GM19455 (cell line): ENCODE results near the gene MYOM3.

Experiments
- ATAC-seq: cut with Tn5 transposase; IDR thresholded peaks from one replicate; pipeline ENCODE4 v1.9.1; 2021; ENCODE audit not compliant: unreplicated experiment

The MYOM3 gene

GRCh38 chr1:24111996-24112779, at the start of gene MYOM3:
Gene MYOM3, minus strand, starts transcription at chr1:24112135. Its CDS starts 3,499 bp downstream, at chr1:24108636.
- no peak for ATAC-seq

DNA sequence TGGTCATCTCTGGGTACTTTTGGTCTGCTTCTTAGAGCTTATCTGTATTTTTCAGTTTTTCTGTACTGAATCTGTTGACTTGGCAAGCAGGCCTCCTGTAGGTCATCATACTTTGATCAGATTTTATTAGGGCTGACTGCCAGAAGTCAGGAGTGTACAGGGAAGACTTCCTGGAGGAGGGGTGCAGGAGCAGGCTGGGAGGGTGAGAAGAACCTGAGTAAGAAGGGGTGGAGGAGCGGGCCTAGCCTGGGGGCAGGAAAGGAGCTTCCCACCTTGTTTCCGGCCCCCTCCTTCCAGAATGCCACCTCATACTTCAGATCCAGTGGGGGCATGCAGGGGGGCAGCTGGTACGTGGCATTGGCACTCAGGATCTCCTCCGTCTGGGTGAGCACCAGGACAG, 49.3 kb upstream of the MYOM3 start:
- ATAC-seq = no peak

- ATAC-seq = no peak
Measured at GRCh38 chr1:24159366-24159765, 47.4 kb upstream of the MYOM3 start.

DNA sequence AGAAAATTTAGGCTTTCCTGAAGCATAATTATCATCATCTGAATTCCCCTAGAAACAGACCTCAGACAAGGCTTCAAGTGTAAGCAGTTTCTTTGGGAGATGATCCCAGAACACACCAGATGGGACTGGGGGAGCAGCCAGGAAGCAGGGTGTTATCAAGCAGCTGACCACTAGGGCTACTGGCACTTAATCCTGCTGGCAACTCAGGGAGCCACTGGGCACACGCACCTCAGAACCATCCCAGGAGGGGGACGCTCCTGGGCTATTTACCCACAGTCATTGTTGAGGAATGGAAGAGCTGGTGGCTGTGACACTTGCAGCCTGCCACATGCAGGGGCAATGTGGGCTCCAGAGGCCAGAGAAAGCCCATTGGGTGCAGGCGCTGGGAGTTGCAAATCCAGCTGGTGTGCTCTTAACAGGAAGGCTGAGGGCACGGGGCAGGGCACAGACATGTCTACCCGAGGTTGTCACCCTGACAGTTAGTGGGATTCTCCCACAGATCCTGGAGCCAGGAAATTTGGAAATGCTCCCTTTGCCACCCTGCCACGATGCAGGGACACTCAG, 46.1 kb upstream of the MYOM3 start:
- no peak for ATAC-seq

GRCh38 chr1:24156542-24157260, 44.8 kb upstream of the MYOM3 start:
- ATAC-seq = no peak

DNA sequence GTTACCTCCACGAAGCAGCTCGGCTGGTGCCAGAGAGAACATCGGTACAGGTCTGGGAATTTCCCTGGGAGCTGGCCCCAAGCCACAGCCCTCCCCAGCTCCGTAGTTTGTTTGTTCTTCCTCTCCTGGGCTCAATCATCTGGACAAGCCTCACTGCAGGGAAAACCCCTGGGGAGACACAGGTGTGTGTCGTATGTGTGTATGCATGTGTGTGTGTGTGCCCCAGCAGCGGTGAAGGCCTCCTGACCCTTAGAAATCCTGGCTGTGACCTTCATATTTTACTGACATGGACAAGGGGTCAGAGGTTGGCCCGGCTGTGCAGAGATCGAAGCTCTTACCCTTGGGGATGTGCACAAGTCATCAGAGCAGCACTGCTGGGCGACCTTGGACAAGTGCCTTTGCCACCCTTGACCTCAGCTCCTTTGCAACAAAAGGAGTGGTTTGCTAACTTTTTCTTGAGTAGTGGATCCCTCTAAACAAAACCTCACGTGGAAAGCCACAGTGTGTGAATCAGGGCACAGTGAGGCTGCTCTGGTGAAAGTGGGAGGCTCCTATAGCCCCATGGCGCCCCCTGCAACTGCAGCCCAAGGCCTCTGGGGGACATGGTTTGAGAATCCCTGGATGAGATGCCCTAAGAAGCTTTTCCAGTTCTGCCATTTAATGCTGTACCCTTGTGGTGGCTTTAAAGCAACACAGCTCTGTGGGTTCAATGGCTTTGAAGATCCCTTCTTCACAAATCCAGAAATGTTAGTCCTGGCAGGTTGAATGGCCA, 43.3 kb upstream of the MYOM3 start:
- no peak for ATAC-seq

- no peak for ATAC-seq
Measured at GRCh38 chr1:24154215-24154614, 42.3 kb upstream of the MYOM3 start.

- no peak for ATAC-seq
Measured at GRCh38 chr1:24152631-24153494, 40.9 kb upstream of the MYOM3 start.

GRCh38 chr1:24151175-24151533, 39.2 kb upstream of the MYOM3 start:
- ATAC-seq = no peak

- ATAC-seq = no peak
Measured at GRCh38 chr1:24150234-24151174, 38.6 kb upstream of the MYOM3 start.

DNA sequence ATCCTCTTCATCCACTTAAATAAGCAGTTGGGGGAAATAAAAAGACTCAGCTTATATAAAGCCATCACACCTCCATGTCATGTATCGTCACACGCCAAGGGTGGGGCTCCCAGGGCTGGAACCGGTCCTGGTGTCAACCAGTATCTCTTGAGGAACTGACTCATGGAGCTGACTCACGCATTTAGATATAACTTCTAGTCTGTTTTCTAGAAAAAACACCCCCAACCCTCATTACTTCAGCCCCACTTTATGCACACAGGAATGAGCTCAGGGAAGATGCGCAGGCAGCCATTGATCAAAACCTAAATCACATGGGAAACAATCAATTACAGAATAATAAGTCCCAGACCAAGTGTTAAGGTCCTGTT, 37.9 kb upstream of the MYOM3 start:
- ATAC-seq = no peak

DNA sequence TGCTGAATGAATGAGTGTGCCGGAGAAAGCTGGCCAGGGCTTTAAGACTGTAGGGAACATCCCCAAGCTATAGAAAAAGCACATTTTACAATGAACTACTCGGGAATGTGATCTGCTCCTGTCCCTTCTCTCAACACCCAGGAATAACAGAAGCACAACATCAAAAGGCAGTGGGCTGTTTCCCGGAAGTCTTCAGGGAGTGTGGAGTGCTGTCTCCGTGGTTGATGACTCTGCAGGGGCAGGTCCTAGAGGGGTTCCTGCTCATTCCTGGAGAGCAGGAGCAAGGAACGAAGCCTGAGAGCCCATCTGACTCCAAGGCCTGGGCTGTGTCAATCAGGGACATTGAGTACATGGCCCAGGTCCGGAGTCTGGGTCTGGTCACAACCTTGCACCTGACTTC, 35.9 kb upstream of the MYOM3 start:
- no peak for ATAC-seq

- ATAC-seq = no peak
Measured at GRCh38 chr1:24147194-24147593, 35.3 kb upstream of the MYOM3 start.

GRCh38 chr1:24142546-24143534, 30.9 kb upstream of the MYOM3 start, which contains the start of gene IL22RA1:
Gene IL22RA1, minus strand, starts transcription at chr1:24143140. Its CDS starts 58 bp downstream, at chr1:24143082.
- ATAC-seq = no peak

DNA sequence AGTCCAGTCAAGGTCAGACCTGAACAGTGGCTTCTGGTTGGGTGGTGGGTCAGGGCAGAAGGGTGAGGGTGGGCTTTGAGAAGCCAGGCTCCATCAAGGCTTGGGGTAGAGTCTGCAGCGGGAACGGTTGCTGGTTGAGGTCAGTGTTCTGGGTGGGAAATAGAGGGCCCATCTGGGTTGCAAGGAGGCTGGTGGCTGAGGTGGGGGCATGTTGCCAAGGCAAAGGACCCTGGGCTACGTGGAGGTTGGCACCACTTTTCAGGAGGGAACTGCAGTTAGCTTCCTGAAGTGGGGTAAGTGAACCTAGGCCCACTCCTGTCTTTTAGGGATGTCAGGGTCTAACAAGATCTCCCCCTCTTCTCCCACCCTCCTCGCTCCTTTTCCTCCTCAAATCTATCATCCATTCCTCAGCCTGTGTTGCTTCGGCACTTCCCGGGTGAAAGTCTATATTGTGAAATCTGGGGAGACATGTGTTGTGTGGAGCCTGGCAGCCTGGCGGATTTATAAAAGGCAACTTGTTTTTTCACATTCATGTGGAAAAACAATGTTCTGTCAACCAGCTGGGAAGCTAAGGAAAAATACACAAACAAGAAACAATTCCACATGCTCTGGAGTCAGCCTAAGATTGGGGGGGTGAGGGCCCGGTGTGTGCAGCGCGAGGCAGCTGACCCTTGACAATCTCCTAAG, 29.5 kb upstream of the MYOM3 start:
- no peak for ATAC-seq

- ATAC-seq = no peak
Measured at GRCh38 chr1:24140741-24141181, 28.8 kb upstream of the MYOM3 start.

DNA sequence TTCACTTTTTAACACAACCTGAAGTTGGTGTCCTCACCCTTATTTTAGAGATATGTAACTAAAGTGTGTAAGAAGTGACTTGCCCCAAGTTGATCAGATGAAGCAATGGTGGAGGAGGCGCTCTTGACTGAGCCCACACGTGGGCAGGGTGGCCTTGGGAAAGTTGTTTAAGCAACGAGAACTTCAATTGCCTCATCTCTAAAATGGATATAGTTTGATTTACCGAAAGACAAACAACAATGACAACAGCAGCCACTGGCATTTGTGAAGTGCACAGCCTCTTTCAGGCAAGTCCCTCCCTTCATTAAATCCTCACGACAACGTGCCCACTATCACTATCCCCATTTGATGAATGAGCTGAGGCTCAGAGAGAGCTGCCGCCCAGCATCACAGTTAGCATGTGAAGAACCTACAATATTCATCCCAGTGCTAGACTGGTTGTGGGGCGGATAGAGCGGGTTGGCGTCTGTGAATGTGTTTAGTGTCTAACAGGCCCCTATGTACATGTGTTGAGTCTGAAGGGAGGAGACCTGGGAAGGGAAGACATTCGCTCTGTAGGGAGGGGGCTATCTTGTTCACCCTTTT, 28.0 kb upstream of the MYOM3 start:
- no peak for ATAC-seq
